Amygdala (tissue), 56 donors: ENCODE data around the gene FLNC.

Source experiments
- DNase-seq, 56 donors: peaks; one replicate each; lab custom pipeline; 2025; lab: John Stamatoyannopoulos, UW

FLNC gene

GRCh38 chr7:128886391-128887168 is 56.4 kb downstream of the FLNC start:
- DNase-seq = no peak

GRCh38 chr7:128887169-128888038 is 57.2 kb downstream of the FLNC start:
- DNase-seq = no peak

- no peak for DNase-seq
Measured at GRCh38 chr7:128888039-128888755, 58.0 kb downstream of the FLNC start.

- no peak for DNase-seq
Measured at GRCh38 chr7:128888756-128889095, 58.5 kb downstream of the FLNC start.

- no peak for DNase-seq
Measured at GRCh38 chr7:128889121-128889520, 58.9 kb downstream of the FLNC start.

- DNase-seq = no peak
Measured at GRCh38 chr7:128890306-128891109, 60.3 kb downstream of the FLNC start.

- DNase-seq = no peak
Measured at GRCh38 chr7:128891110-128891941, 61.1 kb downstream of the FLNC start.

GRCh38 chr7:128891942-128892269 is 61.7 kb downstream of the FLNC start:
- DNase-seq = no peak

GRCh38 chr7:128892521-128893250 is 62.5 kb downstream of the FLNC start:
- DNase-seq = no peak

GRCh38 chr7:128893251-128894100 is 63.3 kb downstream of the FLNC start:
- no peak for DNase-seq

GRCh38 chr7:128894101-128894440 is 63.9 kb downstream of the FLNC start:
- DNase-seq = no peak

GRCh38 chr7:128895320-128895719 is 65.1 kb downstream of the FLNC start:
- DNase-seq = no peak

GRCh38 chr7:128899392-128899791 is 69.2 kb downstream of the FLNC start:
- DNase-seq = no peak

- no peak for DNase-seq
Measured at GRCh38 chr7:128900237-128900636, 70.0 kb downstream of the FLNC start.

GRCh38 chr7:128902761-128903585 is 72.8 kb downstream of the FLNC start:
- DNase-seq = no peak

- no peak for DNase-seq
Measured at GRCh38 chr7:128903621-128904361, 73.6 kb downstream of the FLNC start.
